Hepatocyte (in vitro differentiated cells): ENCODE results near the gene CFAP58. TPM values are rescaled to one million over a fixed set of nuclear protein-coding genes. Genes with fewer than 3 reads are reported as not detected.
A peak's percentile ranks its signal among the peaks of the same experiment; 100 is the strongest.

Source experiments
- DNase-seq: peaks from one replicate; pipeline ENCODE4 v3.0.0-alpha.2; 2016; ENCODE audit warnings: low spot score
- H2AFZ ChIP-seq: fragments of 200-600 bp; sonication (generic); 2 replicates; pipeline ENCODE4 v1.6.0; 2016; ENCODE audit warnings: antibody characterized with exemption, mild to moderate bottlenecking
- H3K27ac ChIP-seq: fragments of 200-600 bp; sonication (generic); 2 replicates; pipeline ENCODE4 v1.5.1; 2016; ENCODE audit warnings: mild to moderate bottlenecking
- H3K27me3 ChIP-seq: fragments of 200-600 bp; sonication (generic); 2 replicates; pipeline ENCODE4 v1.6.1; 2016
- H3K36me3 ChIP-seq: fragments of 200-600 bp; sonication (generic); replicated peaks from 2 replicates; pipeline ENCODE4 v1.5.1; 2016; ENCODE audit warnings: low read depth; ENCODE audit not compliant: insufficient read depth
- H3K4me1 ChIP-seq: fragments of 200-600 bp; sonication (generic); 2 replicates; pipeline ENCODE4 v1.5.1; 2016; ENCODE audit warnings: mild to moderate bottlenecking, moderate library complexity; ENCODE audit not compliant: insufficient read depth
- H3K4me2 ChIP-seq: fragments of 200-600 bp; sonication (generic); 2 replicates; pipeline ENCODE4 v1.6.0; 2016
- H3K4me3 ChIP-seq: fragments of 200-600 bp; sonication (generic); 2 replicates; pipeline ENCODE4 v1.5.1; 2016; ENCODE audit warnings: mild to moderate bottlenecking
- H3K79me2 ChIP-seq: fragments of 200-600 bp; sonication (generic); 2 replicates; pipeline ENCODE4 v1.6.0; 2017; ENCODE audit warnings: mild to moderate bottlenecking
- H3K9me2 ChIP-seq: fragments of 200-600 bp; sonication (generic); replicated peaks from 2 replicates; pipeline ENCODE4 v1.6.0; 2017; ENCODE audit warnings: mild to moderate bottlenecking; ENCODE audit not compliant: insufficient read depth
- H3K9me3 ChIP-seq: fragments of 200-600 bp; sonication (generic); 2 replicates; pipeline ENCODE4 v1.5.1; 2016; ENCODE audit warnings: low read depth, mild to moderate bottlenecking
- H4K20me1 ChIP-seq: fragments of 200-600 bp; sonication (generic); 2 replicates; pipeline ENCODE4 v1.6.0; 2016; ENCODE audit warnings: mild to moderate bottlenecking; ENCODE audit not compliant: insufficient read depth, poor library complexity, severe bottlenecking
- EZH2 ChIP-seq: fragments of 200-600 bp; sonication (generic); IDR thresholded peaks from 2 replicates; pipeline ENCODE4 v1.6.1; 2016; ENCODE audit warnings: antibody characterized with exemption, mild to moderate bottlenecking, borderline replicate concordance
- EZH2phosphoT487 ChIP-seq: fragments of 200-600 bp; sonication (generic); IDR thresholded peaks from one replicate; pipeline ENCODE4 v1.6.1; 2018; ENCODE audit warnings: antibody characterized with exemption, mild to moderate bottlenecking, low read depth, moderate library complexity; ENCODE audit not compliant: unreplicated experiment, severe bottlenecking
- WGBS: methylation state at CpG from one replicate; pipeline ENCODE4 v1.1.6; 2016; ENCODE audit warnings: low lambda C conversion rate; ENCODE audit errors: missing lambda C conversion rate; 5-methylcytosine and 5-hydroxymethylcytosine counted together
- polyA plus RNA-seq: library from polyadenylated mRNA; unstranded; fragments of >200 nt; fragmentation: Nextera tagmentation; extraction: Ambion mirVana; gene quantifications from 2 replicates; pipeline ENCODE4 v1.2.1, GENCODE V29; 2016
- total RNA-seq: library from RNA; depleted of rRNA; stranded (reverse); fragments of >200 nt; gene quantifications from 2 replicates; pipeline ENCODE4 v1.2.3, GENCODE V29; 2014
- TF ChIP-seq, protein P1 (sequence below): fragments of 200-600 bp; sonication (generic); IDR thresholded peaks from 2 replicates; pipeline ENCODE4 v1.5.1; 2016; ENCODE audit warnings: antibody characterized with exemption, mild to moderate bottlenecking; ENCODE audit not compliant: poor library complexity

CFAP58 gene
- total and polyA plus RNA-seq, 2 experiments from 2014 or later = 0.17 TPM; not detected in 1

DNA sequence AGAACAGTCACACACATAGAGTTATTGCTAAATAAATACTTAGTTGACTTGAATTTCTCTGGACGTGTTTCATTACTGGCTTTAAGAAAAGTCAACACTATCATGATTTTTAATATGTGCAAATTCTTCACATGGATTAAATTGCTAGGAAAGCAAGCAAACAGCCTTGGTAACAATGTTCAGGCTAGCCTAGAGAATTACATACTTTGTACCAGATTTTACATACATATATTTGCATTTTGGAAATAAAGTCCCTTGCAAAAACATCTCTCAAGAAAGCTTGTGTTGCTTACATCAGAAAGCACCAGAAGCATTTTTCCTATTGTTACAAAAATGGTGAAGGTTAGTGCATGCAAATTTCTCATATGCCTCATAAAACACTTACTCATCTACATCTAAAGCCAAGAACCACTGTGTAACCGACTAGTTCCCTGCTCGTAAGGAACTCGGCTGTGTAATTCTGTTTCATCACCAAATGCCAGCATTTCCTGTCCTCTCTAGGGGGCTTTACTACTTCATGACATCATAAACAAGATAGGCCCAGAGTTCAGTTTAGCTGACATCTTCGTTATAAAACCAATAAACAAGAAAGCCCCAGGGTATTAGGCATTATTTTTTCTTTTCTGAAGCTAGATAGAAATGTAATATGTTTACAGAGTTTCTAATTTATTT lies 87.8 kb downstream of the CFAP58 start:
- TF ChIP-seq EZH2 (no peak), EZH2phosphoT487 (no peak)
- TF ChIP-seq, protein P1, sequence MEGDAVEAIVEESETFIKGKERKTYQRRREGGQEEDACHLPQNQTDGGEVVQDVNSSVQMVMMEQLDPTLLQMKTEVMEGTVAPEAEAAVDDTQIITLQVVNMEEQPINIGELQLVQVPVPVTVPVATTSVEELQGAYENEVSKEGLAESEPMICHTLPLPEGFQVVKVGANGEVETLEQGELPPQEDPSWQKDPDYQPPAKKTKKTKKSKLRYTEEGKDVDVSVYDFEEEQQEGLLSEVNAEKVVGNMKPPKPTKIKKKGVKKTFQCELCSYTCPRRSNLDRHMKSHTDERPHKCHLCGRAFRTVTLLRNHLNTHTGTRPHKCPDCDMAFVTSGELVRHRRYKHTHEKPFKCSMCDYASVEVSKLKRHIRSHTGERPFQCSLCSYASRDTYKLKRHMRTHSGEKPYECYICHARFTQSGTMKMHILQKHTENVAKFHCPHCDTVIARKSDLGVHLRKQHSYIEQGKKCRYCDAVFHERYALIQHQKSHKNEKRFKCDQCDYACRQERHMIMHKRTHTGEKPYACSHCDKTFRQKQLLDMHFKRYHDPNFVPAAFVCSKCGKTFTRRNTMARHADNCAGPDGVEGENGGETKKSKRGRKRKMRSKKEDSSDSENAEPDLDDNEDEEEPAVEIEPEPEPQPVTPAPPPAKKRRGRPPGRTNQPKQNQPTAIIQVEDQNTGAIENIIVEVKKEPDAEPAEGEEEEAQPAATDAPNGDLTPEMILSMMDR = no peak
- 46% methylated on average over 5 of the region's 5 CpGs for WGBS
- Histone ChIP-seq H3K4me1 (no peaks in the 10 kb centered on the region), H3K79me2 (no peaks in the 10 kb centered on the region), H3K4me3 (no peak overlapping the region), H3K9me2 (no peaks in the 10 kb centered on the region), H3K27me3 (no peaks in the 10 kb centered on the region), H3K36me3 (no peaks in the 10 kb centered on the region), H4K20me1 (no peaks in the 10 kb centered on the region), H3K27ac (no peak overlapping the region), H3K4me2 (no peak overlapping the region), H3K9me3 (no peaks in the 10 kb centered on the region), H2AFZ (no peak overlapping the region)
- peak; percentile 23 for DNase-seq

DNA sequence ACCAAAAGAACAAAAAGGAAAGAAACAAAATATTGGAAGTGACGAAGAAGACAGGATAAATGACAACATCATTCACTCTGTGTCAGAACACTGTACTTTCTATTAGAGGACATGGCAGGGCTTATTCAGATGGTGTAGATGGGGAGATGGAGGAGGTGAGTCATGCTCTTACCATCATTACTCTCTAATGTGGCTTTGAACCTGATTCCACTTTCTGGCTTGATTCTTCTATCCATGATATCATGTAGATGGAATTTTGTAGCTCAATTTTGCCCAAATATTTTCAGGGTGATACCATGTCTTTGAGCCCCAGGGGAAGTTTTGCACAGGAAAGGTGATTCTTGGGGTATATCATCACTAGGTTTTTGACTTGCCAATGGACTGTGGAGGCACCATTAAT lies 91.7 kb downstream of the CFAP58 start:
- 88% methylated on average over 1 of the region's 1 CpG for WGBS
- Histone ChIP-seq H3K27me3 (no peaks in the 10 kb centered on the region), H4K20me1 (no peaks in the 10 kb centered on the region), H2AFZ (no peak overlapping the region), H3K79me2 (no peaks in the 10 kb centered on the region), H3K9me3 (no peaks in the 10 kb centered on the region), H3K27ac (no peak overlapping the region), H3K4me2 (no peak overlapping the region), H3K9me2 (no peaks in the 10 kb centered on the region), H3K4me3 (no peak overlapping the region), H3K4me1 (no peaks in the 10 kb centered on the region), H3K36me3 (no peaks in the 10 kb centered on the region)
- TF ChIP-seq EZH2phosphoT487 (no peak), EZH2 (no peak)
- TF ChIP-seq, protein P1 = no peak
- no peak for DNase-seq

DNA sequence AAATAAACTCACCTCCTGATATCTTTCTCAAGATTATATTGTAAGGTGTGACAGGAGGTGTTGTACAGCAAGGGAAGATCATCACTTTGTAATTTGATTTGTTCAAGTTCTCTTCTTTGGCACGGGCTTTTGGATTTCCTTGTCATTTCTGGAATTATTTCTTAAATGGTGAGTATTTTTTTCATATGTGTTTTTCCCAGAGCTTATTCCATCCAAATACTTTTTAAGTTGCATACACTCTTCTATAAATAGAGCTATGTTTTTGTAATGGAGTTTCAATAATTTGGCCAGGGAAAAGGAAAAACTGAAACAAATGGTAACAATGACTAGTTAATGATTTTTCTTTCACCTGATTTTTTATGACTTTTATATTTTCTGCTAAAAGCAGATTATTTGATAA lies 92.5 kb downstream of the CFAP58 start:
- no peaks in the 10 kb centered on the region for H3K9me3 ChIP-seq
- no peaks in the 10 kb centered on the region for H3K79me2 ChIP-seq
- H3K27ac ChIP-seq = no peak overlapping the region
- H3K27me3 ChIP-seq = no peaks in the 10 kb centered on the region
- H2AFZ ChIP-seq = no peak overlapping the region
- TF ChIP-seq EZH2phosphoT487 (no peak), EZH2 (no peak)
- TF ChIP-seq, protein P1 = no peak
- H4K20me1 ChIP-seq = no peaks in the 10 kb centered on the region
- no peak overlapping the region for H3K4me2 ChIP-seq
- no peak overlapping the region for H3K4me3 ChIP-seq
- DNase-seq = no peak
- 93% methylated on average over 1 of the region's 1 CpG for WGBS
- H3K36me3 ChIP-seq = no peaks in the 10 kb centered on the region
- H3K9me2 ChIP-seq = no peaks in the 10 kb centered on the region
- no peaks in the 10 kb centered on the region for H3K4me1 ChIP-seq
